H1 (cell line): ENCODE results near the gene FOXO4. TPM values are rescaled to one million over a fixed set of nuclear protein-coding genes. Genes with fewer than 3 reads are reported as not detected.

Experiments used
- CTCF ChIA-PET: fragments of 300-600 bp; sonication (Branson Sonifier 250); formaldehyde crosslinking; loops from one replicate; lab custom pipeline; 2021; ENCODE audit not compliant: partially characterized antibody; lab: Charles Lee
- POLR2A ChIA-PET: fragments of 300-600 bp; sonication (Branson Sonifier 250); formaldehyde crosslinking; loops from one replicate; lab custom pipeline; 2021; ENCODE audit warnings: inconsistent platforms; ENCODE audit not compliant: partially characterized antibody; lab: Charles Lee
- DNase-seq, 2 experiments: peaks; one replicate each; pipeline versions ENCODE4 v3.0.0 to v3.0.0-alpha.2; 2010 to 2022; ENCODE audit warnings: low spot score in 2 of 2, low read depth in 1 of 2, mixed read lengths in 1 of 2
- FAIRE-seq: peaks from 2 replicates; lab custom pipeline; 2011; peaks lifted over from hg19 to GRCh38; lab: Jason Lieb, UNC
- H2AFZ ChIP-seq: 2 replicates; pipeline ENCODE4 v1.8.1; 2012; ENCODE audit warnings: low read length, inconsistent platforms
- H2AK5ac ChIP-seq: 2 replicates; pipeline ENCODE4 v1.6.1; 2013; ENCODE audit warnings: low read depth, low read length
- H2BK120ac ChIP-seq: replicated peaks from 2 replicates; pipeline ENCODE3; 2013; ENCODE audit warnings: low read depth, low read length, inconsistent platforms
- H2BK12ac ChIP-seq: 2 replicates; pipeline ENCODE4 v1.6.1; 2013; ENCODE audit warnings: low read depth, low read length
- H2BK15ac ChIP-seq: 2 replicates; pipeline ENCODE4 v1.6.1; 2013; ENCODE audit warnings: low read length
- H2BK20ac ChIP-seq: 2 replicates; pipeline ENCODE4 v1.6.1; 2013; ENCODE audit warnings: low read length
- H2BK5ac ChIP-seq: 2 replicates; pipeline ENCODE4 v1.6.1; 2013; ENCODE audit warnings: low read depth, low read length
- H3K14ac ChIP-seq: 2 replicates; pipeline ENCODE4 v1.6.1; 2013; ENCODE audit warnings: inconsistent platforms; ENCODE audit not compliant: insufficient read length
- H3K18ac ChIP-seq: 2 replicates; pipeline ENCODE4 v1.6.1; 2013; ENCODE audit warnings: low read length; ENCODE audit errors: extremely low read depth
- H3K23ac ChIP-seq: 2 replicates; pipeline ENCODE4 v1.6.1; 2013; ENCODE audit warnings: inconsistent platforms; ENCODE audit not compliant: insufficient read length
- H3K23me2 ChIP-seq: 2 replicates; pipeline ENCODE4 v1.6.1; 2013; ENCODE audit warnings: low read depth, low read length
- H3K27ac ChIP-seq: 2 replicates; pipeline ENCODE4 v1.6.1; 2011; ENCODE audit warnings: low read depth, low read length, inconsistent platforms
- H3K27me3 ChIP-seq, 4 experiments: replicated peaks in 1 of 4; 1 replicate in 1 of 4; 2 replicates in 3 of 4; pipeline versions ENCODE4 v1.6.1 to v1.8.1; 2011 to 2013; ENCODE audit warnings: low read length in 3 of 4, mild to moderate bottlenecking in 3 of 4, inconsistent platforms in 2 of 4, mixed read lengths in 2 of 4, moderate library complexity in 1 of 4; ENCODE audit not compliant: control insufficient read depth in 3 of 4, insufficient read depth in 3 of 4; ENCODE audit errors: extremely low read depth in 1 of 4
- H3K36me3 ChIP-seq, 4 experiments: 2 replicates each; pipeline versions ENCODE4 v1.6.1 to v1.8.1; 2011 to 2013; ENCODE audit warnings: mild to moderate bottlenecking in 4 of 4, low read length in 3 of 4, moderate library complexity in 2 of 4, control low read depth in 1 of 4, inconsistent platforms in 1 of 4; ENCODE audit not compliant: insufficient read depth in 4 of 4, control insufficient read depth in 2 of 4
- H3K4ac ChIP-seq: replicated peaks from 2 replicates; pipeline ENCODE3; 2013; ENCODE audit warnings: low read length, low read depth, mixed read lengths, inconsistent platforms; ENCODE audit not compliant: insufficient read length
- H3K4me1 ChIP-seq, 4 experiments: replicated peaks in 1 of 4; 1 replicate in 1 of 4; 2 replicates in 3 of 4; pipeline versions ENCODE4 v1.6.1 to v1.8.1; 2011 to 2013; ENCODE audit warnings: low read length in 3 of 4, inconsistent platforms in 2 of 4, mixed read lengths in 1 of 4; ENCODE audit not compliant: insufficient read depth in 4 of 4, control insufficient read depth in 3 of 4
- H3K4me2 ChIP-seq, 2 experiments: 2 replicates each; pipeline versions ENCODE4 v1.6.1 to v1.8.1; 2011 to 2013; ENCODE audit warnings: low read depth in 2 of 2, low read length in 2 of 2, control low read depth in 1 of 2, inconsistent platforms in 1 of 2, mild to moderate bottlenecking in 1 of 2; ENCODE audit not compliant: insufficient read depth in 1 of 2
- H3K4me3 ChIP-seq, 4 experiments: fragments of 200-600, 300-600 bp in 1 of 4; sonication (generic), shearing (Covaris generic), sonication (Bioruptor Twin) in 1 of 4; 2 replicates each; pipeline versions ENCODE4 v1.5.1 to v1.8.1; 2011 to 2016; ENCODE audit warnings: low read length in 4 of 4, low read depth in 3 of 4, control low read depth in 2 of 4, inconsistent platforms in 2 of 4, mild to moderate bottlenecking in 2 of 4, mixed read lengths in 1 of 4, moderate library complexity in 1 of 4; ENCODE audit not compliant: insufficient read depth in 2 of 4; ENCODE audit errors: extremely low read depth in 1 of 4
- H3K56ac ChIP-seq: replicated peaks from 2 replicates; pipeline ENCODE3; 2013; ENCODE audit warnings: low read depth, mild to moderate bottlenecking, mixed read lengths, low read length, inconsistent platforms; ENCODE audit not compliant: insufficient read length
- H3K79me1 ChIP-seq: 2 replicates; pipeline ENCODE4 v1.6.1; 2013; ENCODE audit warnings: low read depth, low read length, control low read depth
- H3K79me2 ChIP-seq, 2 experiments: 2 replicates each; pipeline versions ENCODE4 v1.6.1 to v1.8.1; 2012 to 2013; ENCODE audit warnings: low read length in 2 of 2, mild to moderate bottlenecking in 2 of 2, inconsistent platforms in 1 of 2; ENCODE audit not compliant: insufficient read depth in 2 of 2, control insufficient read depth in 1 of 2
- H3K9ac ChIP-seq, 4 experiments: replicated peaks in 1 of 4; 1 replicate in 1 of 4; 2 replicates in 3 of 4; pipeline versions ENCODE4 v1.6.1 to v1.8.1; 2011 to 2013; ENCODE audit warnings: low read depth in 3 of 4, low read length in 3 of 4, control low read depth in 2 of 4, mild to moderate bottlenecking in 2 of 4, moderate library complexity in 2 of 4, inconsistent platforms in 1 of 4; ENCODE audit errors: extremely low read depth in 1 of 4
- H3K9me3 ChIP-seq, 2 experiments: 2 replicates each; pipeline versions ENCODE4 v1.6.1 to v1.8.1; 2012 to 2013; ENCODE audit warnings: mild to moderate bottlenecking in 2 of 2, moderate library complexity in 2 of 2, control low read depth in 1 of 2, inconsistent platforms in 1 of 2, low read depth in 1 of 2, low read length in 1 of 2, mixed read lengths in 1 of 2; ENCODE audit not compliant: insufficient read depth in 2 of 2
- H4K20me1 ChIP-seq, 2 experiments: replicated peaks in 1 of 2; 2 replicates each; pipeline versions ENCODE3 to v1.8.1; 2011 to 2013; ENCODE audit warnings: inconsistent platforms in 2 of 2, low read length in 2 of 2, mild to moderate bottlenecking in 1 of 2; ENCODE audit not compliant: insufficient read depth in 2 of 2, control insufficient read depth in 1 of 2
- H4K5ac ChIP-seq: 2 replicates; pipeline ENCODE4 v1.6.1; 2013; ENCODE audit warnings: low read length, low read depth, mixed read lengths, inconsistent platforms; ENCODE audit not compliant: insufficient read length
- H4K8ac ChIP-seq: 2 replicates; pipeline ENCODE4 v1.8.0; 2013; ENCODE audit warnings: mild to moderate bottlenecking, moderate library complexity, low read length, inconsistent platforms; ENCODE audit not compliant: insufficient read depth; ENCODE audit errors: extremely low read depth
- H4K91ac ChIP-seq: replicated peaks from 2 replicates; pipeline ENCODE3; 2013; ENCODE audit warnings: low read length, mixed read lengths, inconsistent platforms; ENCODE audit not compliant: insufficient read length
- SIN3A ChIP-seq, 2 experiments: IDR thresholded peaks in 1 of 2; conservative IDR thresholded peaks in 1 of 2; 2 replicates each; pipeline ENCODE4 v1.6.1; 2011 to 2012; ENCODE audit warnings: low read length in 2 of 2, improper control_type of control experiment in 1 of 2, low read depth in 1 of 2, mild to moderate bottlenecking in 1 of 2
- WGBS, 2 experiments: shearing (Covaris generic) in 1 of 2; methylation state at CpG; one replicate each; pipeline versions ENCODE4 v1.1.6 to v1.1.7; 2013 to 2015; ENCODE audit warnings: low lambda C conversion rate in 2 of 2, mixed read lengths in 2 of 2, inconsistent platforms in 1 of 2, low coverage in 1 of 2, missing lambda C conversion rate in 1 of 2; ENCODE audit not compliant: insufficient replicate concordance in 2 of 2, insufficient coverage in 1 of 2, insufficient read length in 1 of 2; ENCODE audit errors: extremely low coverage in 1 of 2, missing lambda C conversion rate in 1 of 2; 5-methylcytosine and 5-hydroxymethylcytosine counted together
- polyA plus RNA-seq, 7 experiments: library from polyadenylated mRNA; depleted of rRNA in 3 of 7; stranded (reverse) in 5 of 7; unstranded in 2 of 7; fragments of >200 nt in 5 of 7; fragments of 200-250 nt in 2 of 7; gene quantifications; 1 replicate in 5 of 7; 2 replicates in 1 of 7; 4 replicates in 1 of 7; pipeline versions ENCODE4 v1.2.1 to v1.2.3, GENCODE V29; 2011 to 2013; ENCODE audit warnings: missing spikeins in 2 of 7, mixed read lengths in 2 of 7
- total RNA-seq: library from RNA; stranded (reverse); fragmentation: NEBNext Ultra II Directional; extraction: Animal tissue kit (Norgen Biotek cat#: 25700); gene quantifications from 2 replicates; pipeline ENCODE4 v1.2.1, GENCODE V29; 2021

Gene FOXO4
- total and polyA plus RNA-seq, 2 of the 8 experiments (the other 6 are each of a cell fraction or from before 2014, with no cell fraction given) = 12.3 to 57.4 TPM

- no peak overlapping the region for H2BK20ac ChIP-seq
- no peaks in the 10 kb centered on the region for H4K20me1 ChIP-seq
- no peak overlapping the region for H2BK5ac ChIP-seq
- no peaks in the 10 kb centered on the region for H3K79me2 ChIP-seq
- no peak overlapping the region for H3K9ac ChIP-seq
- H2BK120ac ChIP-seq = no peak overlapping the region
- no peaks in the 10 kb centered on the region for H3K9me3 ChIP-seq
- H4K91ac ChIP-seq = no peak overlapping the region
- DNase-seq = no peak
- CTCF ChIA-PET = interaction anchor here (0.7 to 1.6 kb wide), 5 partner anchors 22 to 150 kb away, joined by 3 to 5 read pairs (median 4); no protein-coding TSS in a partner anchor
- TF ChIP-seq SIN3A (conservative IDR thresholded peaks at IDR 0.05 in 1 of 2, IDR thresholded peaks at IDR 0.05 in 1 of 2; ENCODE audit: low read depth in 1 of 2, low read length in 2 of 2) = no peak
- TF ChIP-seq, all 59 proteins: peak for 0
- Histone ChIP-seq H3K27me3 (no peaks in the 10 kb centered on the region), H3K14ac (no peak overlapping the region), H3K23ac (no peak overlapping the region), H3K79me1 (no peaks in the 10 kb centered on the region), H3K27ac (no peak overlapping the region), H3K18ac (no peak overlapping the region), H3K4me1 (peaks cover 4 to 17% (median 6%) of the 10 kb centered on the region in 4 experiments), H2BK15ac (no peak overlapping the region), H4K5ac (no peak overlapping the region), H3K4me2 (no peak overlapping the region), H3K36me3 (peaks cover 0 to 2% (median 0%) of the 10 kb centered on the region in 4 experiments; a peak in 1 of 8 replicates), H3K4ac (no peak overlapping the region), H3K56ac (no peak overlapping the region), H3K23me2 (peaks cover 5% of the 10 kb centered on the region; the same call in 1 of the 2 replicates), H2AFZ (no peak overlapping the region), H4K8ac (no peak overlapping the region; the same call in 1 of the 2 replicates), H2AK5ac (no peak overlapping the region), H3K4me3 (no peak overlapping the region), H2BK12ac (no peak overlapping the region)
- FAIRE-seq = no peak
- POLR2A ChIA-PET = interaction anchor here (0.6 to 1.4 kb wide), 3 partner anchors 29 to 725 kb away, joined by 3 to 6 read pairs (median 4); partner anchors contain the start of gene GDPD2
- 89% methylated on average over 6 of the region's 8 CpGs; no CpG with 5 or more reads in 1 of the 2 experiments for WGBS, 2 experiments
These were observed 52.6 kb downstream of the FOXO4 start for GRCh38 chrX:71148278-71148663.
